ENCODE data around the gene NR1H3. TPM values are rescaled to one million over a fixed set of nuclear protein-coding genes. Genes with fewer than 3 reads are reported as not detected.

The NR1H3 gene
- total RNA-seq: 10 to 100 TPM; 10.4 to 12.7 TPM

DNA sequence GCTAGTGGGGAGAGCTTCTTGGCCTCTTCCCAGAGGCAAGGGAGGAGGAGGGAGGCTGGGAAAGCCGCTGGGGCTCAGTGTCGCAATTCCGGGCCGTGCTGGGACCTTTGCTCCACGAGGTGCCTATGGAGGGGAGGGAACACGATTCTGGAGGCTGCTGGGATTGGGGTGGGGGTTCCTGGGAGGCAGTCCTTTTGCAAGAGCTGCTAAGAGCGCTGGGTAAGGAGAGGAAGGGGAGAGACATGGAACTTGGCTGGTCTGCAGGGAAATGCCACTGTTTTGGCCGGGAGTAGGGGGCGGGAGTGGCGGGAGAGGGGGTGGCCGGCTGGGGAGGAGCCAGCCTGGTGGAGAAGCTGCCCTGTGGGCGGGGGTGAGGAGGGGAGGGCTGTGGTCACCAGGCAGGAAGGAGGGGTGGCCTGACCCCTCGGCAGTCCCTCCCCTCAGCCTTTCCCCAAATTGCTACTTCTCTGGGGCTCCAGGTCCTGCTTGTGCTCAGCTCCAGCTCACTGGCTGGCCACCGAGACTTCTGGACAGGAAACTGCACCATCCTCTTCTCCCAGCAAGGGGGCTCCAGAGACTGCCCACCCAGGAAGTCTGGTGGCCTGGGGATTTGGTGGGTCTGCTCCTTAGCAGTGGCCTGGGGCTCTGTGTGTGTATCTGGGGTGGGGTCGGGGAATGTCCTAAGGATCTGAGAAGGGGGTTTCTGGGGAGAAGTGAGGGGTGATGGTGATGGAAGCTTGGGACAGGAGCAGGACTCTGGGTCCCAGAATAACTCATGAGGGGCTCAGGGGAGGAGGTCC, at the start of gene NR1H3:
Gene NR1H3 (plus strand): TSS at position 480 of the 800 bp plus-strand sequence. CDS start 1,221 bp downstream, outside the sequence.

DNA sequence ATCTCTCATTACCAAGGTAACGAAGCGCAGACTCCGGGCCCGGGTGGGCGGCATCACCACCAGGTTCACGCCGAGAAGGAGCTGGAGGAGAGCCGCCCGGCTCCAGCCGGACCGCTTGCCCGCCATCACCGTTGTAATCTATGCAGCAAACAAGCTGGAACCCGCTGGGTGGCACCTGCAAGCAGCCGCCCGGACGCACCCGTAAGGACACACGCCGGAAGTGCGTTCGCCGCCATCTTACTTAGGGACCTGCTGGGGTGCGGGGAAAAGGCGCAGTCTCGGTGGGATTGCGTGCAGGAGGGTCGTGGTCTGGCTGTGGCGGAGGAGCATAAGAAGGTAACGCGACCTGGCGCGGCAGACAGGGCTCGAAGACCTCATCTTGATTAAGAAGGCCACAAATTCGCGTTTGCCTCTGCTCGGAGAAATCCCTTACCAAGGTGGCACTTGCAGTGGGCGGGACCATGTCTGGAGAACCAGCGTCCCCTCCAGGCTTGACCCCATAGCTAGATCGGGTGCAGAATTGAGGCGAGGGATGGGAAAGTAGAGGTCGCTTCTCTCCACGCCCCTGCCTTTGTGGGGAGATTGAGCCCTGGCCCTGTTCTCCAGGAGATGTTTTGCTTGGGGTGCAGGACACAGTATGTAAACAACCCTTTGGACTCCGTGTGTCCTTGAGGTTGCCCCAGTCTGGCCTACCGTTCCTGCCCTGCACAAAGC, 9.0 kb upstream of the NR1H3 start, which contains the start of gene ACP2:
Gene ACP2 (minus strand): TSS at position 151 of the 714 bp plus-strand sequence. CDS start 25 bp downstream, at position 126.

DNA sequence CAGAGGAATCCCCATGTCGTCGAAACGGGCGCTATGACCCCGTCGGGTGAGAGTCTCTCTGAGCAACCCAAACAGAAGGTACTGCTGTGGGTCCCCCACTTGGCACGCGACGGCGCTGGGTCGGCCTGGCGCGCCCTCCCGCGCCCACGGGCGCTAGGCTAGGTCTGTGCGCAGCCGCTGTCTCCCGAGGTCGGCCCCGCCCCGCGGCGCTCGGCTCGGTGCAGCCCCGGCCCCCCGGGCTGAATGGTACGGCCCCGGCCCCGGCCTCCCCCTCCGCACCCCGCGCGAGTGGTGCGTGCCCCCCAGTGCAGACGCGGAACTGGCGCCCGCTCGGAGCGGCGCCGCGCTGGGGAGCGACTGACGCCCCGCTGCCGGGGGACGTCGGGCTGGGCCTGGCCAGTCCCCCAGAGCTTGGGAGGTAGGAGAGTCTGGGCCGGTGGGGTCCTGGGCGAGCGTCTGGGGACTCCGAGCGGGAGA, 12.1 kb downstream of the NR1H3 start, which contains the start of gene MADD:
Gene MADD (plus strand): TSS at position 305 of the 477 bp plus-strand sequence.

Other genes starting within 250 kb of the NR1H3 start
- 10 to 100 TPM; 95.2 to 97.7 TPM for gene ARFGAP2, start 81.1 kb upstream of the NR1H3 start, total RNA-seq
- 1 to 10 TPM; 2.3 to 3.5 TPM for gene PACSIN3, start 71.6 kb upstream of the NR1H3 start, total RNA-seq
- 100 to 1,000 TPM; 129 to 138 TPM for gene DDB2, start 43.0 kb upstream of the NR1H3 start, total RNA-seq
- 10 to 100 TPM; 27.9 to 28.8 TPM for gene ACP2, start 9.2 kb upstream of the NR1H3 start, total RNA-seq
- gene MADD, start 12.1 kb downstream of the NR1H3 start, total RNA-seq: 10 to 100 TPM; 84.0 to 91.9 TPM
- gene MYBPC3, start 94.7 kb downstream of the NR1H3 start, total RNA-seq: not detected
- gene SPI1, start 120.6 kb downstream of the NR1H3 start, total RNA-seq: not detected
- 10 to 100 TPM; 24.7 to 28.9 TPM for gene SLC39A13, start 150.6 kb downstream of the NR1H3 start, total RNA-seq
- gene PSMC3, start 168.4 kb downstream of the NR1H3 start, total RNA-seq: 100 to 1,000 TPM; 105 to 106 TPM
- gene RAPSN, start 191.1 kb downstream of the NR1H3 start, total RNA-seq: under 1 TPM; 0.53 to 0.73 TPM

All from activated naive CD4-positive, alpha-beta T cell treated with anti-CD3 and anti-CD28 coated beads, Interleukin-2, amount 10 ng/mL, durations not matched to agents 5 hours and 36 hours (primary cell).